Gastrocnemius medialis (tissue), 4 donors: Measurements from ENCODE around the gene RPGR. TPM values are rescaled to one million over a fixed set of nuclear protein-coding genes. Genes with fewer than 3 reads are reported as not detected.

Experiments used
- ATAC-seq, 2 donors: fragments of 150-250 bp; one replicate each; pipeline ENCODE4 v1.9.1; 2016
- DNase-seq, 2 donors: peaks; one replicate each; pipeline ENCODE4 v3.0.0-alpha.2; 2019
- H3K27ac ChIP-seq, 4 donors: fragments of 200-600 bp; sonication (generic); 1 replicate in 1 of 4; 2 replicates in 3 of 4; pipeline ENCODE4 v1.5.1; 2016 to 2018; ENCODE audit warnings: mild to moderate bottlenecking in 2 of 4, moderate library complexity in 1 of 4
- H3K27me3 ChIP-seq, 3 donors: fragments of 200-600 bp; sonication (generic) in 2 of 3; 1 replicate in 1 of 3; 2 replicates in 2 of 3; pipeline versions ENCODE4 v1.5.1 to v1.6.0; 2016 to 2019; ENCODE audit warnings: mild to moderate bottlenecking in 1 of 3, moderate library complexity in 1 of 3
- H3K36me3 ChIP-seq, 2 donors: fragments of 200-600 bp; sonication (generic) in 1 of 2; one replicate each; pipeline ENCODE4 v1.5.1; 2017 to 2018
- H3K4me1 ChIP-seq, 2 donors: fragments of 200-600 bp; sonication (generic) in 1 of 2; one replicate each; pipeline ENCODE4 v1.5.1; 2016 to 2017; ENCODE audit warnings: mild to moderate bottlenecking in 2 of 2
- H3K4me3 ChIP-seq, 4 donors: fragments of 200-600 bp; sonication (generic) in 3 of 4; 1 replicate in 1 of 4; 2 replicates in 3 of 4; pipeline ENCODE4 v1.5.1; 2016 to 2019; ENCODE audit warnings: mild to moderate bottlenecking in 2 of 4
- H3K9me3 ChIP-seq, 3 donors: fragments of 200-600 bp; sonication (generic) in 2 of 3; 1 replicate in 1 of 3; 2 replicates in 2 of 3; pipeline ENCODE4 v1.5.1; 2016 to 2019
- POLR2A ChIP-seq, 2 donors: fragments of 450-650 bp; IDR thresholded peaks; one replicate each; pipeline ENCODE4 v1.6.1; 2017; ENCODE audit warnings: antibody characterized with exemption in 2 of 2, mild to moderate bottlenecking in 2 of 2, moderate library complexity in 2 of 2
- in situ Hi-C, 4 donors: fragments of 200-750 bp; cut with MboI; loops; one replicate each; pipeline versions ENCODE4 v1.15.0 to v1.8.0; 2017; ENCODE audit warnings: low sequenced_read_pairs in 4 of 4
- intact Hi-C: fragments of 100-400 bp; cut with DNase I; formaldehyde crosslinking; loops from one replicate; pipeline ENCODE4 v1.15.1; 2023; ENCODE audit warnings: low total_unique reads
- total RNA-seq, 4 donors: library from RNA; depleted of rRNA; stranded (reverse); fragments of >200 nt; gene quantifications; one replicate each; pipeline versions ENCODE4 v1.1.0 to v1.2.3, GENCODE V29; 2016
- TF ChIP-seq, protein P1 (sequence below), 5 experiments: fragments of 450-650 bp in 3 of 5; fragments of 200-600 bp in 2 of 5; sonication (generic) in 2 of 5; IDR thresholded peaks in 4 of 5; conservative IDR thresholded peaks in 1 of 5; 1 replicate in 4 of 5; 2 replicates in 1 of 5; pipeline ENCODE4 v1.5.1; 2016 to 2019; ENCODE audit warnings: antibody characterized with exemption in 5 of 5, mild to moderate bottlenecking in 3 of 5, moderate library complexity in 3 of 5

Gene RPGR, protein sequence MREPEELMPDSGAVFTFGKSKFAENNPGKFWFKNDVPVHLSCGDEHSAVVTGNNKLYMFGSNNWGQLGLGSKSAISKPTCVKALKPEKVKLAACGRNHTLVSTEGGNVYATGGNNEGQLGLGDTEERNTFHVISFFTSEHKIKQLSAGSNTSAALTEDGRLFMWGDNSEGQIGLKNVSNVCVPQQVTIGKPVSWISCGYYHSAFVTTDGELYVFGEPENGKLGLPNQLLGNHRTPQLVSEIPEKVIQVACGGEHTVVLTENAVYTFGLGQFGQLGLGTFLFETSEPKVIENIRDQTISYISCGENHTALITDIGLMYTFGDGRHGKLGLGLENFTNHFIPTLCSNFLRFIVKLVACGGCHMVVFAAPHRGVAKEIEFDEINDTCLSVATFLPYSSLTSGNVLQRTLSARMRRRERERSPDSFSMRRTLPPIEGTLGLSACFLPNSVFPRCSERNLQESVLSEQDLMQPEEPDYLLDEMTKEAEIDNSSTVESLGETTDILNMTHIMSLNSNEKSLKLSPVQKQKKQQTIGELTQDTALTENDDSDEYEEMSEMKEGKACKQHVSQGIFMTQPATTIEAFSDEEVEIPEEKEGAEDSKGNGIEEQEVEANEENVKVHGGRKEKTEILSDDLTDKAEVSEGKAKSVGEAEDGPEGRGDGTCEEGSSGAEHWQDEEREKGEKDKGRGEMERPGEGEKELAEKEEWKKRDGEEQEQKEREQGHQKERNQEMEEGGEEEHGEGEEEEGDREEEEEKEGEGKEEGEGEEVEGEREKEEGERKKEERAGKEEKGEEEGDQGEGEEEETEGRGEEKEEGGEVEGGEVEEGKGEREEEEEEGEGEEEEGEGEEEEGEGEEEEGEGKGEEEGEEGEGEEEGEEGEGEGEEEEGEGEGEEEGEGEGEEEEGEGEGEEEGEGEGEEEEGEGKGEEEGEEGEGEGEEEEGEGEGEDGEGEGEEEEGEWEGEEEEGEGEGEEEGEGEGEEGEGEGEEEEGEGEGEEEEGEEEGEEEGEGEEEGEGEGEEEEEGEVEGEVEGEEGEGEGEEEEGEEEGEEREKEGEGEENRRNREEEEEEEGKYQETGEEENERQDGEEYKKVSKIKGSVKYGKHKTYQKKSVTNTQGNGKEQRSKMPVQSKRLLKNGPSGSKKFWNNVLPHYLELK
- total RNA-seq, result 10 to 100 TPM; 10.5 to 28.7 (median 13.7) TPM

- intact Hi-C loops (loop anchor here (1.0 to 10.0 kb wide), 4 partner anchors 135 to 582 kb away; partner anchors contain the start of gene DYNLT3), in situ Hi-C loops (no loop called here)
- peak; percentile 97 for ATAC-seq
- TF ChIP-seq POLR2A (IDR thresholded peaks at IDR 0.05), result peak; percentile 60 to 66
- TF ChIP-seq, protein P1, sequence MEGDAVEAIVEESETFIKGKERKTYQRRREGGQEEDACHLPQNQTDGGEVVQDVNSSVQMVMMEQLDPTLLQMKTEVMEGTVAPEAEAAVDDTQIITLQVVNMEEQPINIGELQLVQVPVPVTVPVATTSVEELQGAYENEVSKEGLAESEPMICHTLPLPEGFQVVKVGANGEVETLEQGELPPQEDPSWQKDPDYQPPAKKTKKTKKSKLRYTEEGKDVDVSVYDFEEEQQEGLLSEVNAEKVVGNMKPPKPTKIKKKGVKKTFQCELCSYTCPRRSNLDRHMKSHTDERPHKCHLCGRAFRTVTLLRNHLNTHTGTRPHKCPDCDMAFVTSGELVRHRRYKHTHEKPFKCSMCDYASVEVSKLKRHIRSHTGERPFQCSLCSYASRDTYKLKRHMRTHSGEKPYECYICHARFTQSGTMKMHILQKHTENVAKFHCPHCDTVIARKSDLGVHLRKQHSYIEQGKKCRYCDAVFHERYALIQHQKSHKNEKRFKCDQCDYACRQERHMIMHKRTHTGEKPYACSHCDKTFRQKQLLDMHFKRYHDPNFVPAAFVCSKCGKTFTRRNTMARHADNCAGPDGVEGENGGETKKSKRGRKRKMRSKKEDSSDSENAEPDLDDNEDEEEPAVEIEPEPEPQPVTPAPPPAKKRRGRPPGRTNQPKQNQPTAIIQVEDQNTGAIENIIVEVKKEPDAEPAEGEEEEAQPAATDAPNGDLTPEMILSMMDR (IDR thresholded peaks at IDR 0.05 in 4 of 5, conservative IDR thresholded peaks at IDR 0.05 in 1 of 5), result peak; percentile 52 to 88 (median 84)
- no peaks in the 10 kb centered on the region for H3K9me3 ChIP-seq
- peak within 1 kb of the TSS; percentile 85 to 93 (median 92) for H3K27ac ChIP-seq
- H3K36me3 ChIP-seq, result no peaks in the 10 kb centered on the region
- DNase-seq, result peak; percentile 86 to 91
- no peaks in the 10 kb centered on the region for H3K4me1 ChIP-seq
- H3K4me3 ChIP-seq, result peak within 1 kb of the TSS; percentile 72 to 85 (median 78)
- no peaks in the 10 kb centered on the region for H3K27me3 ChIP-seq
These were observed at the start of gene RPGR for GRCh38 chrX:38327007-38327774. TSS of gene RPGR (minus strand) at chrX:38327509. CDS start at chrX:38327367, 142 bp downstream.

DNA sequence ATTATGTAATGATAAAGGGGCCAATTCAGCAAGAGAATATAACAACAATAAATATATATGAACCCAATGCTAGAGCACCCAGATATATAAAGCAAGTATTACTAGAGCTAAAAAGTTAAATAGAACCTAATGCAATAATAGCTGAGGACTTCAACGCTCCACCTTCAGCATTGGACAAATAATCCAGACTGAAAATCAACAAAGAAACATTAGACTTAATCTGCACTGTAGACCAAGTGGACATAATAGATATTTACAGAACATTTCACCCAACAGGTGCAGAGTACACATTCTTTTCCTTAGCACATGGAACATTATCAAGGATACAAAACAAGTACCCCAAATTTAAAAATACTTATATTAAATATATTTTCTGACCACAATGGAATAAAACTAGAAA, 49.4 kb upstream of the RPGR start:
- Histone ChIP-seq H3K4me3 (no peak overlapping the region), H3K27ac (no peak overlapping the region), H3K4me1 (no peaks in the 10 kb centered on the region), H3K9me3 (no peaks in the 10 kb centered on the region), H3K36me3 (no peaks in the 10 kb centered on the region), H3K27me3 (peaks cover 0 to 5% (median 0%) of the 10 kb centered on the region in 3 donors)
- TF ChIP-seq POLR2A (IDR thresholded peaks at IDR 0.05), result no peak
- TF ChIP-seq, protein P1 (IDR thresholded peaks at IDR 0.05 in 4 of 5, conservative IDR thresholded peaks at IDR 0.05 in 1 of 5), result no peak
- no peak for ATAC-seq
- intact Hi-C loops (no loop called here), in situ Hi-C loops (no loop called here)
- no peak for DNase-seq

DNA sequence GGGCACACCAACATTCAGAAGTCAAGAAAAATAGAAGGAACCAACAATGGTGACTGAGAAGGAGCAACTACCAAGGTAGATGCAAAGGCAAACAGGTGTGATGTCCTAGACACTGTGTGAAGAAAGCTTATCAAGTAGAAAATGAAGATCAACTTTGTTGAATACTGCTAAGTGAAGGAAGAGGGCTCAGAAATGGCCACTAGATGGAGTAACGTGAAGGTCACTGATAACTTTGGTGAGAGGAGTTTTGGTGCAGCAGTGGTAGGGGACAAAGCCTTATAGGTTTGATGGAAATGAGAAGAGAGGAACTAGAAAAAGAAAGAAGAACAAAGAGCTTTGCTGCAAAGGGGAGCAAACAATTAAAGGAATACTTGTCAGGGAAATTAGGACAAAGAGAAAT, 48.6 kb upstream of the RPGR start:
- Histone ChIP-seq H3K9me3 (no peaks in the 10 kb centered on the region), H3K4me1 (no peaks in the 10 kb centered on the region), H3K27ac (no peak overlapping the region), H3K36me3 (no peaks in the 10 kb centered on the region), H3K27me3 (peaks cover 0 to 5% (median 0%) of the 10 kb centered on the region in 3 donors), H3K4me3 (no peak overlapping the region)
- in situ Hi-C loops, result no loop called here
- TF ChIP-seq, protein P1 (IDR thresholded peaks at IDR 0.05 in 4 of 5, conservative IDR thresholded peaks at IDR 0.05 in 1 of 5), result peak in 2 of 5 experiments; percentile 7 to 25
- no peak for TF ChIP-seq POLR2A (IDR thresholded peaks at IDR 0.05)
- ATAC-seq, result no peak
- intact Hi-C loops, result no loop called here
- DNase-seq, result no peak

DNA sequence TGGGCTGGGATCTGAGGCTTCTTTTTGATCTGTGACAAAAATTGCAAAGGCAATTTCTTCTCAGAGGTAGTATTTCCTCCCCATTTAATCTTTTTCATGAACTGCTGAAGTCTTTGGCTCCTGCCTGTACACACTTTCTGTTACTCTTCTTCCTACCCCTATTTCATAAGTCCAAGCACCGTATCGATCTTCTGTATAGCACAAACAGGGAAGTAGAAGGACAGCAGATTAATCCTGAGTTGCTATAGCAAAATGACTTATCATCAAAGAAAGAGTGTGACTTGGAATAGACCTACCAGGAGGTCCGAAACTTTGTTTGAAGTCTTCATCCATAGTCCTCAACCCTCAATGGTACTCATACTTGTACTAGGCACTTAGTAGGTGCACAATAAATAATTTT, 47.1 kb upstream of the RPGR start:
- intact Hi-C loops, result no loop called here
- H3K36me3 ChIP-seq, result no peaks in the 10 kb centered on the region
- in situ Hi-C loops, result no loop called here
- H3K9me3 ChIP-seq, result no peaks in the 10 kb centered on the region
- TF ChIP-seq, protein P1 (IDR thresholded peaks at IDR 0.05 in 4 of 5, conservative IDR thresholded peaks at IDR 0.05 in 1 of 5), result no peak
- no peak for TF ChIP-seq POLR2A (IDR thresholded peaks at IDR 0.05)
- H3K4me3 ChIP-seq, result no peak overlapping the region
- ATAC-seq (no peak), DNase-seq (no peak)
- H3K27ac ChIP-seq, result no peak overlapping the region
- no peaks in the 10 kb centered on the region for H3K4me1 ChIP-seq
- peaks cover 0 to 5% (median 0%) of the 10 kb centered on the region in 3 donors for H3K27me3 ChIP-seq
